ENCODE measurements around the gene NPNT.
"Not testable (repeated sequence)": the region's sequence is repeated elsewhere in the genome, so short reads cannot be mapped to it uniquely, and the experiment has no call there.

Gene NPNT, protein sequence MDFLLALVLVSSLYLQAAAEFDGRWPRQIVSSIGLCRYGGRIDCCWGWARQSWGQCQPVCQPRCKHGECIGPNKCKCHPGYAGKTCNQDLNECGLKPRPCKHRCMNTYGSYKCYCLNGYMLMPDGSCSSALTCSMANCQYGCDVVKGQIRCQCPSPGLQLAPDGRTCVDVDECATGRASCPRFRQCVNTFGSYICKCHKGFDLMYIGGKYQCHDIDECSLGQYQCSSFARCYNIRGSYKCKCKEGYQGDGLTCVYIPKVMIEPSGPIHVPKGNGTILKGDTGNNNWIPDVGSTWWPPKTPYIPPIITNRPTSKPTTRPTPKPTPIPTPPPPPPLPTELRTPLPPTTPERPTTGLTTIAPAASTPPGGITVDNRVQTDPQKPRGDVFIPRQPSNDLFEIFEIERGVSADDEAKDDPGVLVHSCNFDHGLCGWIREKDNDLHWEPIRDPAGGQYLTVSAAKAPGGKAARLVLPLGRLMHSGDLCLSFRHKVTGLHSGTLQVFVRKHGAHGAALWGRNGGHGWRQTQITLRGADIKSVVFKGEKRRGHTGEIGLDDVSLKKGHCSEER

DNA sequence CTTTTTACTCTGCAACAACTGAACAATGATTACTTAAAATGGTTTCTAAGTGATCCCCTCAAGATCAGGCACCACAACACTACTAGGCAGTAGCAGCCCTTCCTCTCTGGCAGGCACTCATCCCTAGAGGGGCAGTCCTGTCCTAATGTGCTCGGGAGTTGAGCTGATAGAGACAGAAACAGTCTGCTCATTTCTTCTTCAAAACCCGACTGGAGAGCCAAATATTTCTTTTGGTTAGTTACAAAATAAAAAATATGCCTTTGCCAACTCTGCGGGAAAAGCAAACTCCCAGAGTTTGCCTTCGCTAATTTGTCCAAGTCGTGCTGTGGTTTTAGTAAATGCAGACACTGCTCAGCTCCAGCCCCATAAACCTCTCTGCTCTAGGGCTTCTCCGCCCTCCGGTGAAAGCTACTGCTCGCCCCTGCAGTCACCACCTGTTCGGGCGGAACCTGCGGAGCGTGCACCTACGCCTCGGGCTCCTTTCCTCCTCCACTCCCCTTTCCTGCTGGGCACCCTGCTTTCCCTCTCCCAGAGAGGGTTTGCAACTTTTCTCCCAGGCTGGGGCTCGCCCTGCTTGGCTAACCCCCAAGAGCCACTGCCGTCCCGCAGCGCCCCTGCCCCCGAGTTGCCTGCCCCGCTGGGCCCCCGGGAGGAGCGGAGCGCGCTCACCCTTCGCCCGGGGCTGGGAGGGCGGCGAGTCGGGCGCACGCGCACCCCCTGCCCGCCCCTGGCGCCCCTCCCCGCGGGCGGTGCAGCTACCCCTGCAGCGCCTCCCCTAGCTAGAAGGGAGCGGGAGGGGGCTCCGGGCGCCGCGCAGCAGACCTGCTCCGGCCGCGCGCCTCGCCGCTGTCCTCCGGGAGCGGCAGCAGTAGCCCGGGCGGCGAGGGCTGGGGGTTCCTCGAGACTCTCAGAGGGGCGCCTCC is at the start of gene NPNT:
TSS of gene NPNT (plus strand) at position 812 of the 923 bp plus-strand sequence. CDS start 182 bp downstream, outside the sequence.
- no peak for DNase-seq (ENCODE audit: low read depth)

DNA sequence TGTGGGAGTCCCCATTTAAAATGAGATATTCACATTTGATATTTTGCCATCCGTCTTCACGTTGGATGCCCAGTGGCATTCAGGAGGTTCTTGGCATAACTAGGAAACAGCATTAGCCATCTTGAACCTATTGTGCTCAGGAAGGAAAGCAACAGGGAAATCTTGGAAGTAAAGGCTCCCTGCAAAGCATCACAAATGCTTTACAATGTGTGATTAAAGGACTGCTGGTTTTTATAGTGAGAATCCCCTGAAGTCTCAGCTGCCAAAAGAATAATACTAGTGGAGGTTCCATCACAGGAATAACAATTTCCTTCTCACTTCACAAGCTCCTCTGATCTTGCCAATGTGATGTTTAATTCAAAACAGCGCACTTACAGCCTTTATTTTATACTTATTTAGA is 49.7 kb upstream of the NPNT start:
- DNase-seq (ENCODE audit: low read depth), result no peak

DNA sequence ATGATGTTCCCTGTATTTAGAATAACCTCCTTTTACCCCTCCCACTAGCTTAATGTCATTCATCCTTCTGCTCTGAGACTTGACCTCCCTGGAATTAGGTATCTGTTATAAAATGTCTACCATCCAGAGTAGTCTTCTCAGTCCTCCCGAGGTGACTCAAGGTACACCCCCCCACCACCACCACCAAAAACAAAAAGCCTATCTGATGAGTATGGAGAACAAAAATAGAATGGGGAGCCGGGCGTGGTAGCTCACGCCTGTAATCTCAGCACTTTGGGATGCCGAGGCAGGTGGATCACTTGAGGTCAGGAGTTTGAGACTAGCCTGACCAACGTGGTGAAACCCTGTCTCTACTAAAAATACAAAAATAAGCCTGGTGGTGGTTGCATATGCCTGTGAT is 46.9 kb upstream of the NPNT start:
- DNase-seq (ENCODE audit: low read depth), result not testable (repeated sequence)

DNA sequence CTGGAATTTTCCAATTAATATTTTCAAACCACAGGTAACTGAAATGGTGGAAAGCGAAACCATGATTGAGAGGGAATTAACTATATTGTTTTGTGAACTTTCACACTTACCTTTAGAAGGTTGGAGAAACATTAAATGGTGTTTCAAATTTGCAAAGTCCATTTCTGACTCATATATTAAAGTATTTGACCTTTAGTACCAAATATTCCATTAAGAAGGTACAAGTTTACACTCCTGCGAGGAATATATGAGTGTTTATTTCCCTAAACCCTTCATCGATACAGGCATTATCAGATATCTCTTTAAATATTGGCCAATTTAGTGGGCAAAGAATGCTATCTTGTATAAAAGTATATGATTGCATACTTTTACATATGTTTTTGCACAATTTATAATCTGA is 44.1 kb upstream of the NPNT start:
- no peak for DNase-seq (ENCODE audit: low read depth)

DNA sequence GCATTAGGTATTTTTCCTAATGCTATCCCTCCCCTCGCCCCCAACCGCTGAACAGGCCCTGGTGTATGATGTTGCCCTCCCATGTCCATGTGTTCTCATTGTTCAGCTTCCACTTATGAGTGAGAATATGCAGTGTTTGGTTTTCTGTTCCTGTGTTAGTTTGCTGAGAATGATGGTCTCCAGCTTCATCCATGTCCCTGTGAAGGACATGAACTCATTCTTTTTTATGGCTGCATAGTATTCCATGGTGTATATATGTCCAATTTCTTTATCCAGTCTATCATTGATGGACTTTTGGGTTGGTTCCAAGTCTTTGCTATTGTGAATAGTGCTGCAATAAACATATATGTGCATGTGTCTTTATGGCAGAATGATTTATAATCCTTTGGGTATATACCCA is 43.0 kb upstream of the NPNT start:
- DNase-seq (ENCODE audit: low read depth), result not testable (repeated sequence)

DNA sequence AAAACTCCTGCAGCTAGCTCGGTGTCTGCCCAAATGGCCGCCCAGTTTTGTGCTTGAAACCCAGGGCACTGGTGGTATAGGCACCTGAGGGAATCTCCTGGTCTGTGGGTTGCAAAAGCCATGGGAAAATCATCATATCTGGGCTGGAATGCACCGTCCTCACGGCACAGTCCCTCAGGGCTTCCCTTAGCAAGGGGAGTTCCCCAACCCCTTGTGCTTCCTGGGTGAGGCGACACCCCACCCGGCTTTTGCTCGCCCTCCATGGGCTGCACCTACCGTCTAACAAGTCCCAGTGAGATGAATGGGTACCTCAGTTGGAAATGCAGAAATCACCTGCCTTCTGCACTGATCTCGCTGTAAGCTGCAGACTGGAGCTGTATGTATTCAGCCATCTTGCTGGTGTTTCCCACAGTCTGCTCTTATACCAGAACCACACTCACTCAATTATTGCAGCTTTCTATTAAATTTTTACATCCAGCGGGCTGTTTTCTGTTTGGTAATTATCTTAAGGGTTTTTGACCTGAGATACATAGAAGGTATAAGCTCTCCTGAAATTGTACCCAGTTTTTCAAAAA is 36.7 kb upstream of the NPNT start:
- DNase-seq (ENCODE audit: low read depth), result no peak

DNA sequence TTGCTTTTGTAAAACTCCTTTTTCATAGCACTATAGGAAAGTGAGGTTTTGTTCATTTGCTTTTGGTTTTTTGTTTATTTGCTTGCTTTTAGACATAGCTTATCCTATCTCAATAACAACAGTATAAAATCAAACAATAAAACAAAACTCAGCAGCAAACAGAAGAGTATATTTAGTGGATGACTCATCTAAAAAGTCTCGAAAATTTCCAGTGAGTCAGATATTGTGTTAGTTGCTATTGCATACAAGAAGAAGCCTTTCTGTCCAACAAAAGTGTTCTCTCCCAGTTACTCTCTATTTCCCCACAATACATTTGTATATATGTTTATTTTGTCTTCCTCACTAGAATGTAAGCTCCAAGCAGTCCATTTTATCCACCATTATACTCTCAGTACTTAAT is 36.0 kb upstream of the NPNT start:
- peak; percentile 31 for DNase-seq (ENCODE audit: low read depth)

DNA sequence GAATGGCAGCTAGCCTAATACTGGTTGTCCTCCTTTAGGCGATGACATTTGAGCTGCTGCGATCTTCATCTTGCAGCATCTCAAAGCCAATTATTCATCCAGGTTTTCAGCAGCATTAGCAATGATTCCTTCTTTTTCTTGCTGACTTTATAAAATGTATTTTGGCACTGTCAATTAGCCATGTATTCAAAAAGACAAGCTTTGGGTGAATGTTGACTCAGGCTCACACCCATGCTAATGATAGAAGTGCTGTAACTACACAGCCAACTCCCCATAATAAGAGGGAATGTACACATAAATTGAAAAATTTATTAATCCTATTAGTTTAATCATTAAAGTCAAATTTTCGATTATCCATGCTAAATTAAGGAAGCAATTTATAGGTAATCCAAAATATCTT is 24.3 kb upstream of the NPNT start:
- no peak for DNase-seq (ENCODE audit: low read depth)

DNA sequence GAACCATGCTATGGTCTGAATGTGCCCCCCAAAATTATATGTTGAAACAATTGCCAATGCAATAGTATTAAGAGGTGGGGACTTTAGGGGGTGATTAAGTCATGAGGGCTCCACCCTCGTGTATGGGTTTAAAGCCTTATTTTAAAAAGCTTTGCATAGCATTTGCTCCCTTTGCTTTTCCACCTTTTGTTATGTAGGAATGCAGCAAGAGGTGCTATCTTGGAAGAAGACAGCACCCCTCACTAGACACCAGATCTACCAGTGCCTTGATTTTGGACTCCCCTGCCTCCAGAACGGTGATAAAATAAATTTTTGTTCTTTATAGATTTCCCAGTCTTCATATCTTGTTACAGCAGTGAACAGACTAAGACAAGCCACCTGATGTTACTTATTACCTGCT is 23.3 kb upstream of the NPNT start:
- DNase-seq (ENCODE audit: low read depth), result no peak

DNA sequence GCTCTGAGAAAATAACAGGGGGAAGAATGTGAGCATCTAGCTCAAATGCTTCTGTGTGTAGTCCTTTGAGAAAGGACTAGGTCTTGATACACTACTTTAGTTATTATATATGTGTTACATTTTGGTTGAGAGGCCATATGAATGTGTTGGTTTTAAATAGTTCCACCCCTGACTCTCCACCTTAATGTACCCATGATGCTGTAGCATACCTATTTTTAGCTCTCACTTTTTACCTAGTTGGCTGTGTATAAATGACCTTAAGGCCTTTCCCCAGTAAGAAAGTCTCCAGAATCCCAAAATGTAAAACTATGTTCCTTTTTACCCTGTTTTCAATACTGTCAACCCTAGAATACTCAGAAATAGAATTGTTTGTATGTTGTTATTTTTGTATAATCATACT is 20.0 kb upstream of the NPNT start:
- no peak for DNase-seq (ENCODE audit: low read depth)

DNA sequence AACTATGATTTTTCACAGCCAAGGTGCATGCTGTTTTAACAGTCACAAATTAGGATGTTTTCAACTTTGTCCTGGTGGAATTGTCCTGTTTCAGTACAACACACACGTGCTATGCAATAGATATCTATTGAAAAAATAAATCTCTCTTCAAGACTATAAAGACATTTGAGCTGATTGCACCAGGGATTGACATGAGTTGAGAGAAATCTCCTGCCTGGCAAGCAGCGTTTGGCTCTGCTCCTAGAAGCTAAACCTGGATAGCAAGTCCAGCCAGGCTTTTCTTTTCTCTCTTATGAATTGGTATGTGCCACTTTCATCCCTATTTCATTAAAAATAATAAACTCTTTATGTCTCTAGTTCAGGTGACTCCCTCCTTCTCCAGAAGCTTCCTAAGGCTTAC is 16.6 kb upstream of the NPNT start:
- no peak for DNase-seq (ENCODE audit: low read depth)

DNA sequence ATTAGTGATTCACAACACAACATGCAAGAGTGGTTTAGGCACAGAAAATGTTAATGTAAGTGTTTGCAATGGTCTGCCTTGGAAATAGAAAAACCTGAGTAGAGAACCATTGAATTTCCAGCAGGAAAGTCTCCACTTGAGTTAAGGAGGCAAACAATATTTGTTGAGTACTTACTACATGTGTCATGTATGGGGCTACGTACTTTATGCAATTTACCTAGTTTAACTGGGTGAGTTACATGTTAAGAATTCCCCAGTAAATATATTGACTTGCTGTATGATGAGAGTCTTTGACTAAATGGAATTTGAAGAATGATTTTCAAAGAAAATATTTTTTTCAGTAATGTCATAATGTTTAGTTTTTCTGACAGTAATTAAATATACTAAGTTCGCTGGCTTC is 7.8 kb upstream of the NPNT start:
- no peak for DNase-seq (ENCODE audit: low read depth)

DNA sequence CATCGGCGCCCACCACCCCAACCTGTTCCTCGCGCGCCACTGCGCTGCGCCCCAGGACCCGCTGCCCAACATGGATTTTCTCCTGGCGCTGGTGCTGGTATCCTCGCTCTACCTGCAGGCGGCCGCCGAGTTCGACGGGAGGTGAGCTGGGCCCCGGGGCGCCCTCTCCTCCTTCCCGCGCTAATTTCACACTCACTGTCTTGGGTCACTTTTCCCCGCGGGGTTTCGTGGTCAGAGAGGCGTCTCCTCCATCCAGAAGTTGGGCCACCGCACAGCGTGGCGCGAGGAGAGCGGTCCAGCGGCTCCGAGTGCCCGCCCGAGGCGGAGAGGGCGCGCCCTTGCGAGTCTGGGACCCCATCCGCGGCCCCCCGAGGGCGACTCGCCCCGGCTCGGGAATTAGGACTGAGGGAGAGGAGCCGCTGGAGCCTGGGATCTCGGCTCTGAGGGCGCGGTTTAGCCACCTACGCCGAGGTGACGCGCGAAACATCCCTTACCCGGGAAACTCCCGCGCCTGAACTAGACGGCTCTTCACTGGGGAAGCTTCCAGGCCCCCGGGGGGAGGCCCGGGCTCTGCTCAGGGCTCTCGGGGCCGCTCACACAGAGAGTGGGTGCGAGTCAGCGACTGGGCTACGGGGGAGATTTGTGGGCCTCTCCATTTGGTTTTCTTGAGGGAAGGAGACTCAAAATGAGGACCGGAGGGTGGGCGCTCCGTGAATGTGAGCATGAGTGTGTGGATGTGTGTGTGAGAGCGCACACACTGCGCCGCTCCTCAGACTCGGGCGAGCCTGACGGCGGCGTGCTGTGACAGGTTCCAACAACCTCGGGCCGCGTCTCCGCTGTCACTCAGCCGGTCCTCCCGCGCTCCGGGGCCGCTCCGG is 551 bp downstream of the NPNT start:
- no peak for DNase-seq (ENCODE audit: low read depth)

DNA sequence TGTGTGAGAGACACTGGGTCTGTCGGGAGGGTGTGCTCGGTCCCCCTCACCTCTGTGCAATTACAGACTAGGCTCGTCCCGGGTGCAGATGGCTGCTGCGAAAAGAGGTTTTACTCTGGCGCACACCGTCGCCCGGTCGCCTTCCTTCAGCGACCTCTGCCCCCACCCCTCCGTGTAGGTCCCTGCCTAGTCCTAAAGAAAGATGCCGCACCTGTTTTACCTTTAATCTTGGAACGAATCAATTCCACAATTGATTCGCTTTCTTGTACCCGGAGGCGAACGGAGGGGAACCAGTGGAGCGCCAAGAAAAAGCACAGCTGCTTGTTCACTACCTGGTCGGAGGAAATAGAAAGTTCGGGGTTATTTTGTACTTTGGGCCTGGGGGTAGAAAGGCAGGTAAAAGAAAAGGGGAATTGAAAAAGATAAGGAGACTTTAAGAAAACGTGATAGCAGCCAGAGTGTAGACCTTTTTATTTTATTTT is 1.2 kb downstream of the NPNT start:
- no peak for DNase-seq (ENCODE audit: low read depth)

DNA sequence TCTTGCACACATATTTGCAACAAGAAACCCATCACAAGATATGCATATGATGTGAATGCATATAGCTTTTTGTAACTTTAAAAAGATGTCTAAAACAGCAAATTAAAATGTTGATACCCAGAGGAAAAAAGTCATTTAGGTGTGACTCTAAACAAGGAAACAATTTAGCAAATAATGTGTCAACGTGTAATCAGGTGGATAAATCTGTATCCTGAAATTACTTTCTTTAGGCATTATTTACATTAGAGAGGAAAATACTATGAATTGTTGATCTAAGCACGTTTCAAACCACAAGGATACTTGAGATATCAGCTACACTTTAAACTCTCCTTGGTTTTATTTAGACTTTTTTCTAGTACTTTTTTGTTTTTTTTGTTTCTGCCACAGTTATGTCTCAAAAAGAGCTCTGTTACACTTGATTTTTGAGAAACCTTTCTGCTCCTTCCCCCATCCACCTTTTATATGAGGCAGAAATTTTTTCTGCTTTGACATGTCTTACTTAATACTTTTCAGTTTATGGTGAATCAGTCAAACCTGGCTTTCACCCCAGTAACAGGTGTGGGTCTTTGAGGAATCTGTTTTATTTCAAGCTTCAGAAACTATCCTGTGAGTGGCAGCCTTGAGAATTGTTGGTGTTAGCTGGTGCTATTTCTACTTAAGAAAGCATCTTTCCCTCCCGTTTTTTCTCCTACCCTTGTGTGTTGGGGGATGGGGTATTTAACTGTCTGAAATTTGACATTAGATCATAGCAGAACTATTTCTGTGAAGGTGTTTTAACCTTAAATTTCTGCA is 1.9 kb downstream of the NPNT start:
- DNase-seq (ENCODE audit: low read depth), result no peak

DNA sequence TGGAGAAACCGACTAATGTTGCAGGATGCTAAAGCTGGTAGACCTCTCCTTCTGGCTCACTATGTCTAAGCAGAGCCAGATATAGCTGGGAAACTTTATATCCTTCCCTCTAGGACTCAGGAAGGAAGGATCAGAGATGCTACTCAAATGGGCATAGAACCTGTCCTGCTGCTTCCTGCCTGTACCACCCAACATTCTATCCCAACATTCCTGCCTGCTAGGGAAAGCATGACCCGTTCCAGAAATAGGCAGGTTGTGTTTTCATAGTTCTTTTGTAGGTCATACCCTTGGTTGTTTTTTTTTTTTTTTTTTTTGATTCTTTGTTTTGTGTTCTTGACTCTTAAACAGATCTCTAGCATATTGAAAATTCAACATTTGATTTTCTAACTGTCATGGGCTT is 5.3 kb downstream of the NPNT start:
- DNase-seq (ENCODE audit: low read depth), result no peak

DNA sequence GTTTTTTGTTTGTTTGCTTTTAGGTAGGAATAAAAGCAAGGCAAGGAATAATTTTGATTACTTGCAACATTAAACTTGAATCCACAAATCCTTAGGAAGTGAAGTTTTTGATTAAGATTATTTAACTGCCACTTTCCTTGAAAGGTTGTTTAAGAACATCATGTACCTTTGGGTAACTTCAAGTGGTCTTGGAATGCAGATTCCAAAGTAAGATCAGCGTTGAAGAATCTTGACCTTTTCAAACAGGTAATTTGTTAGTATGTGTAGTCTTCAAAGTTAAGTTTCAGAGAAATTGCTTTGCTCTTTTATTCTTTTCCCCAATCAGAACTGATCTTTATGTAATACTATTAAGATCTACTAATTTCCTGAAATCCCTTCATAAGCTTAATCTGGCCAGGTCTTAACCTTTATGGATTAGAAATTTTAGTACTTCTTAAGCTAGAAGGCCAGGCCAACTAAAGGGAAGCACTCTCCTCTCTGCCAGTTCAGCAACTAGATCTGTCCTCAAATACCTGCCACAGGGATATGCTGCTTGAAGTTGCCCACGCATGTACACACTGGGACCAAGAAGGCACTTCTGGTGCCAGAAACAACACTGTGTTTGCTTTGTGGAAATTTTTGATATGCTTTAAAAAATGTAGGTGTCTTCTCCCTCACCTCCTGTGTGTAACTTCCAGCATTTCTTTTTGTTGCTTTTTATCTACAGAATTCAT is 7.4 kb downstream of the NPNT start:
- no peak for DNase-seq (ENCODE audit: low read depth)

DNA sequence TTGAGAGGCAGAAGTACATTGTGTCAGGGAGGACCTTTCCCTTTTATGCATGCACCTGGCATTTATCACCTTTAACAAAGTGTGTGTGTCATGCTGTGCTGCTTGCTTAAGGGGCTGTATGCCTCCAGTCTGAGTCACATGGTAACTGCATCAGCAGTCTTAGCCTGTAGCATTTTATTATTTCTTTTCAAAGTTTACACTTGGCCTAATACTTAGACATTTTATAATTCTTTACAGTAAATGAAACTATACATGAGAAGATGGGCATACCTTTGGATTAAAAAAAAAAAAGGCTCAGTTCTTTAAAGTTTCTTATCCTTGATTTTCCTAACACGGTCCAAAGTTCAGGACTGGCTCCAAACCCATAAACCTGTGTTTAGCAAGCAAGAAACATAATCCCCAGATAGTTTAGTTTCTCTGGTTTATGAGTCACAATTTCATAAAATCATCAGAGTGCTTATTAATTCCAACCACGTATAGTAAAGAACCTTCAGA is 14.6 kb downstream of the NPNT start:
- DNase-seq (ENCODE audit: low read depth), result no peak

DNA sequence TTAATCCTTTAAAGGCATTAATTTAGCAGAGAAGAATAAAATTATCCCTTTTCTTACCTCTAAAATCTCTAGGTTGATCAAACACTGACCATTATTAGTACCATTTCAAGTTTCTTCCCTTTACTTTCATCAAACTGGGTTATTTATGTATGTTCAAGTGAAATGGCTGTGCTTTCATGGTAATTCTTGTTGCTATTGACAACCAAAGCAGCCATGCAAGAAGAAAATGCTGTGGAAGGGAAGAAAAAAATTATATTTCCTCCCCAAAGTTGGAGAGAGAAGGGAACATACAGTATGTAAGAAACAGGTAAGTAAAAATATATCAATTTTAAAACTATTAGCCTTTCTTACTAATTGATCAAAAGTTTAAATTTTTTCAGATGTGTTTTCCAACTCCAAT is 16.2 kb downstream of the NPNT start:
- no peak for DNase-seq (ENCODE audit: low read depth)

DNA sequence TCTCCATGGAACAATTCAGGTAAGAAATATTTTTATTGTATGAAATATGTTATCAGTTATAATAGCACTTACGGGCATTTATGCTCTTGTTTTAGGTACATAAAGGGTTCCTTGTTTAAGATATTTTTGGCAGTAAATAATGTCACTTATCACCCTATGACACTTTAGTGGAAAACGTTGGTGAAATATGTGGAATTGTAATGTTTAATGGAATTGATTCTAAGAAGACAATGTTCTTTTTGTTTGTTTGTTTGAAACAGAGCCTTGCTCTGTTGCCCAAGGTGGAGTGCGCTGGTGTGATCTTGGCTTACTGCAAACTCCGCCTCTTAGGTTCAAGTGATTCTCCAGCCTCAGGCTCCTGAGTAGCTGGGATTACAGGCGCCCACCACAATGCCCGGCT is 17.4 kb downstream of the NPNT start:
- DNase-seq (ENCODE audit: low read depth), result no peak

Measured in HS-5 (cell line).